ENCODE data around the gene RBM20.
A peak's percentile ranks its signal among the peaks of the same experiment; 100 is the strongest.

Gene RBM20

GRCh38 chr10:110821508-110821907 lies 177.4 kb downstream of the RBM20 start:
- DNase-seq (ENCODE audit: low read depth) = no peak
- no peak overlapping the region for H3K4me3 ChIP-seq (ENCODE audit: low read length)
- TF ChIP-seq CTCF (conservative IDR thresholded peaks at IDR 0.05; ENCODE audit: low read depth, low read length) = no peak

- TF ChIP-seq CTCF (conservative IDR thresholded peaks at IDR 0.05; ENCODE audit: low read depth, low read length) = no peak
- DNase-seq (ENCODE audit: low read depth) = peak; percentile 55
- no peak overlapping the region for H3K4me3 ChIP-seq (ENCODE audit: low read length)
Measured at GRCh38 chr10:110822035-110822711, 178.0 kb downstream of the RBM20 start.

- no peak for TF ChIP-seq CTCF (conservative IDR thresholded peaks at IDR 0.05; ENCODE audit: low read depth, low read length)
- no peak overlapping the region for H3K4me3 ChIP-seq (ENCODE audit: low read length)
- no peak for DNase-seq (ENCODE audit: low read depth)
Measured at GRCh38 chr10:110822712-110823311, 178.7 kb downstream of the RBM20 start.

GRCh38 chr10:110824152-110824441 lies 180.0 kb downstream of the RBM20 start:
- no peak for DNase-seq (ENCODE audit: low read depth)
- TF ChIP-seq CTCF (conservative IDR thresholded peaks at IDR 0.05; ENCODE audit: low read depth, low read length) = no peak
- H3K4me3 ChIP-seq (ENCODE audit: low read length) = no peak overlapping the region

- DNase-seq (ENCODE audit: low read depth) = no peak
- no peak overlapping the region for H3K4me3 ChIP-seq (ENCODE audit: low read length)
- TF ChIP-seq CTCF (conservative IDR thresholded peaks at IDR 0.05; ENCODE audit: low read depth, low read length) = no peak
Measured at GRCh38 chr10:110824660-110825059, 180.5 kb downstream of the RBM20 start.

GRCh38 chr10:110825508-110825907 lies 181.4 kb downstream of the RBM20 start:
- TF ChIP-seq CTCF (conservative IDR thresholded peaks at IDR 0.05; ENCODE audit: low read depth, low read length) = no peak
- H3K4me3 ChIP-seq (ENCODE audit: low read length) = no peak overlapping the region
- DNase-seq (ENCODE audit: low read depth) = no peak

GRCh38 chr10:110827410-110827809 lies 183.3 kb downstream of the RBM20 start:
- TF ChIP-seq CTCF (conservative IDR thresholded peaks at IDR 0.05; ENCODE audit: low read depth, low read length) = no peak
- H3K4me3 ChIP-seq (ENCODE audit: low read length) = no peak overlapping the region
- peak; percentile 84 for DNase-seq (ENCODE audit: low read depth)

Data from retinal pigment epithelial cell (primary cell).